Measurements from ENCODE around the gene TBC1D22A.

Gene TBC1D22A

GRCh38 chr22:46800102-46800857 lies 37.8 kb downstream of the TBC1D22A start:
- no peaks in the 10 kb centered on the region for H3K27me3 ChIP-seq (ENCODE audit: insufficient read depth, low read depth, severe bottlenecking)
- H3K4me3 ChIP-seq (ENCODE audit: low read depth, low read length), result no peak overlapping the region
- no peaks in the 10 kb centered on the region; the same call in 1 of the 2 replicates for H3K36me3 ChIP-seq
- no peaks in the 10 kb centered on the region for H3K9me3 ChIP-seq (ENCODE audit: severe bottlenecking)
- no peak for TF ChIP-seq CTCF (IDR thresholded peaks at IDR 0.05; ENCODE audit: low read depth, low read length)
- no peak overlapping the region for H3K27ac ChIP-seq
- DNase-seq, result no peak

- no peak for TF ChIP-seq CTCF (IDR thresholded peaks at IDR 0.05; ENCODE audit: low read depth, low read length)
- Histone ChIP-seq H3K9me3 (ENCODE audit: severe bottlenecking) (no peaks in the 10 kb centered on the region), H3K27me3 (ENCODE audit: insufficient read depth, low read depth, severe bottlenecking) (no peaks in the 10 kb centered on the region), H3K27ac (no peak overlapping the region), H3K36me3 (no peaks in the 10 kb centered on the region; the same call in 1 of the 2 replicates), H3K4me3 (ENCODE audit: low read depth, low read length) (no peak overlapping the region)
- no peak for DNase-seq
Measured at GRCh38 chr22:46801331-46801811, 38.9 kb downstream of the TBC1D22A start.

GRCh38 chr22:46801826-46802607 lies 39.6 kb downstream of the TBC1D22A start:
- Histone ChIP-seq H3K36me3 (no peaks in the 10 kb centered on the region; the same call in 1 of the 2 replicates), H3K27me3 (ENCODE audit: insufficient read depth, low read depth, severe bottlenecking) (no peaks in the 10 kb centered on the region), H3K9me3 (ENCODE audit: severe bottlenecking) (no peaks in the 10 kb centered on the region), H3K4me3 (ENCODE audit: low read depth, low read length) (no peak overlapping the region), H3K27ac (no peak overlapping the region)
- no peak for TF ChIP-seq CTCF (IDR thresholded peaks at IDR 0.05; ENCODE audit: low read depth, low read length)
- no peak for DNase-seq

GRCh38 chr22:46802608-46803027 lies 40.2 kb downstream of the TBC1D22A start:
- no peak overlapping the region for H3K4me3 ChIP-seq (ENCODE audit: low read depth, low read length)
- H3K9me3 ChIP-seq (ENCODE audit: severe bottlenecking), result no peaks in the 10 kb centered on the region
- H3K27ac ChIP-seq, result no peak overlapping the region
- DNase-seq, result no peak
- H3K36me3 ChIP-seq, result no peaks in the 10 kb centered on the region; the same call in 1 of the 2 replicates
- H3K27me3 ChIP-seq (ENCODE audit: insufficient read depth, low read depth, severe bottlenecking), result no peaks in the 10 kb centered on the region
- no peak for TF ChIP-seq CTCF (IDR thresholded peaks at IDR 0.05; ENCODE audit: low read depth, low read length)

GRCh38 chr22:46803031-46803880 lies 40.8 kb downstream of the TBC1D22A start:
- no peaks in the 10 kb centered on the region for H3K9me3 ChIP-seq (ENCODE audit: severe bottlenecking)
- H3K27ac ChIP-seq, result no peak overlapping the region
- H3K4me3 ChIP-seq (ENCODE audit: low read depth, low read length), result no peak overlapping the region
- DNase-seq, result peak; percentile 66
- no peaks in the 10 kb centered on the region; the same call in 1 of the 2 replicates for H3K36me3 ChIP-seq
- H3K27me3 ChIP-seq (ENCODE audit: insufficient read depth, low read depth, severe bottlenecking), result no peaks in the 10 kb centered on the region
- TF ChIP-seq CTCF (IDR thresholded peaks at IDR 0.05; ENCODE audit: low read depth, low read length), result peak; percentile 98
